Endothelial cell of umbilical vein (primary cell): ENCODE results near the gene HRH2. TPM values are rescaled to one million over a fixed set of nuclear protein-coding genes. Genes with fewer than 3 reads are reported as not detected.

Experiments
- BruUV-seq: library from RNA; stranded (reverse); fragments of 400-500 nt; replicated peaks from 2 replicates; lab custom pipeline; 2021; lab: Mats Ljungman, UMichigan
- CTCF ChIA-PET: fragments of 300-600, 350-600 bp; sonication (Branson Sonifier 250); formaldehyde crosslinking; loops from one replicate; lab custom pipeline; 2021; ENCODE audit warnings: antibody characterized with exemption, inconsistent platforms; lab: Charles Lee
- POLR2A ChIA-PET: fragments of 300-600, 350-600 bp; sonication (Branson Sonifier 250); formaldehyde crosslinking; loops from one replicate; lab custom pipeline; 2021; ENCODE audit warnings: antibody characterized with exemption, inconsistent platforms; lab: Charles Lee
- DNase-seq: peaks from one replicate; pipeline ENCODE4 v3.0.0-alpha.2; 2011; ENCODE audit warnings: low read depth, low spot score
- FAIRE-seq: peaks from 2 replicates; lab custom pipeline; 2011; peaks lifted over from hg19 to GRCh38; lab: Jason Lieb, UNC
- H2AFZ ChIP-seq: 2 replicates; pipeline ENCODE4 v1.6.0; 2012; ENCODE audit warnings: low read depth, low read length, control low read depth, inconsistent platforms
- H3K27ac ChIP-seq: 2 replicates; pipeline ENCODE4 v1.5.1; 2011; ENCODE audit warnings: low read depth, mild to moderate bottlenecking, control low read depth, low read length, moderate library complexity; ENCODE audit not compliant: insufficient read depth
- H3K27me3 ChIP-seq, 2 experiments: 2 replicates each; pipeline versions ENCODE4 v1.6.0 to v1.6.1; 2011; ENCODE audit warnings: low read length in 2 of 2, mixed read lengths in 1 of 2; ENCODE audit not compliant: control insufficient read depth in 2 of 2, insufficient read depth in 2 of 2
- H3K36me3 ChIP-seq, 2 experiments: 2 replicates in 1 of 2; 3 replicates in 1 of 2; pipeline ENCODE4 v1.5.1; 2011; ENCODE audit warnings: low read length in 2 of 2, mild to moderate bottlenecking in 1 of 2, moderate library complexity in 1 of 2; ENCODE audit not compliant: control insufficient read depth in 2 of 2, insufficient read depth in 2 of 2; ENCODE audit errors: extremely low read depth in 1 of 2
- H3K4me1 ChIP-seq: 3 replicates; pipeline ENCODE4 v1.5.1; 2011; ENCODE audit warnings: mild to moderate bottlenecking, low read length; ENCODE audit not compliant: control insufficient read depth, insufficient read depth; ENCODE audit errors: extremely low read depth
- H3K4me2 ChIP-seq: 2 replicates; pipeline ENCODE4 v1.6.1; 2011; ENCODE audit warnings: low read length, control low read depth, mixed read lengths; ENCODE audit not compliant: insufficient read depth
- H3K4me3 ChIP-seq, 3 experiments: fragments of 200-600 bp in 1 of 3; sonication (generic), shearing (Covaris generic) in 1 of 3; replicated peaks in 1 of 3; 2 replicates each; pipeline ENCODE4 v1.5.1; 2011 to 2016; ENCODE audit warnings: control low read depth in 3 of 3, low read length in 3 of 3, mild to moderate bottlenecking in 2 of 3, inconsistent platforms in 1 of 3, low read depth in 1 of 3, moderate library complexity in 1 of 3; ENCODE audit not compliant: insufficient read depth in 1 of 3
- H3K79me2 ChIP-seq: 2 replicates; pipeline ENCODE4 v1.6.0; 2012; ENCODE audit warnings: low read length, inconsistent platforms; ENCODE audit not compliant: control insufficient read depth, insufficient read depth
- H3K9ac ChIP-seq: replicated peaks from 2 replicates; pipeline ENCODE3; 2011; ENCODE audit warnings: low read length, control low read depth; ENCODE audit not compliant: insufficient read depth; ENCODE audit errors: extremely low read depth
- H3K9me1 ChIP-seq: replicated peaks from 3 replicates; pipeline ENCODE4 v1.6.0; 2011; ENCODE audit warnings: mild to moderate bottlenecking, low read length; ENCODE audit not compliant: control insufficient read depth, insufficient read depth; ENCODE audit errors: extremely low read depth
- H3K9me3 ChIP-seq: replicated peaks from 2 replicates; pipeline ENCODE4 v1.5.1; 2012; ENCODE audit warnings: low read length, inconsistent platforms; ENCODE audit not compliant: control insufficient read depth, insufficient read depth
- H4K20me1 ChIP-seq: replicated peaks from 2 replicates; pipeline ENCODE3; 2011; ENCODE audit warnings: mild to moderate bottlenecking, low read length; ENCODE audit not compliant: control insufficient read depth, insufficient read depth; ENCODE audit errors: extremely low read depth
- CTCF ChIP-seq, 2 donors: IDR thresholded peaks; 1 replicate in 1 of 2; 2 replicates in 1 of 2; pipeline ENCODE4 v1.5.1; 2011; ENCODE audit warnings: low read length in 2 of 2, mild to moderate bottlenecking in 2 of 2, moderate library complexity in 2 of 2, control low read depth in 1 of 2, inconsistent platforms in 1 of 2, low read depth in 1 of 2; ENCODE audit not compliant: insufficient read depth in 1 of 2; ENCODE audit errors: extremely low read depth in 1 of 2
- EZH2 ChIP-seq: IDR thresholded peaks from 2 replicates; pipeline ENCODE4 v1.6.1; 2012; ENCODE audit warnings: borderline replicate concordance, low read depth, mild to moderate bottlenecking, moderate library complexity, low read length, inconsistent platforms; ENCODE audit not compliant: severe bottlenecking
- FOS ChIP-seq: IDR thresholded peaks from 2 replicates; pipeline ENCODE4 v1.6.1; 2011; ENCODE audit warnings: mild to moderate bottlenecking, low read length, moderate library complexity, borderline replicate concordance; ENCODE audit not compliant: insufficient read depth
- GATA2 ChIP-seq: IDR thresholded peaks from 2 replicates; pipeline ENCODE4 v1.7.0; 2011; ENCODE audit warnings: low read depth, mild to moderate bottlenecking, moderate library complexity, mixed read lengths, low read length; ENCODE audit not compliant: insufficient read length, insufficient read depth
- JUN ChIP-seq: IDR thresholded peaks from 2 replicates; pipeline ENCODE4 v1.6.1; 2011; ENCODE audit warnings: borderline replicate concordance, low read depth; ENCODE audit not compliant: insufficient read length, insufficient read depth
- MAX ChIP-seq: IDR thresholded peaks from 2 replicates; pipeline ENCODE4 v1.6.1; 2011; ENCODE audit not compliant: insufficient read depth, insufficient read length
- MYC ChIP-seq: IDR thresholded peaks from one replicate; pipeline ENCODE4 v1.6.1; 2011; ENCODE audit warnings: mild to moderate bottlenecking, low read depth, low read length
- POLR2A ChIP-seq: IDR thresholded peaks from 2 replicates; pipeline ENCODE4 v1.6.1; 2012; ENCODE audit warnings: low read depth, mild to moderate bottlenecking, control low read depth, low read length
- POLR2AphosphoS5 ChIP-seq: IDR thresholded peaks from 2 replicates; pipeline ENCODE4 v1.6.1; 2012; ENCODE audit warnings: low read depth, mild to moderate bottlenecking, control low read depth, low read length, moderate library complexity; ENCODE audit not compliant: insufficient read depth
- dilution Hi-C: fragments of 300-500 bp; cut with MboI; formaldehyde crosslinking; loops from one replicate; pipeline ENCODE4 v1.15.0; 2019; ENCODE audit warnings: low sequenced_read_pairs; ENCODE audit not compliant: extremely low pct_ligation_motif_present
- intact Hi-C: fragments of 100-400 bp; cut with micrococcal nuclease; formaldehyde crosslinking; loops from one replicate; pipeline ENCODE4 v1.10.0; 2022
- polyA plus RNA-seq, 4 experiments: library from polyadenylated mRNA; depleted of rRNA in 3 of 4; stranded (reverse) in 3 of 4; unstranded in 1 of 4; fragments of >200 nt; gene quantifications; 2 replicates each; pipeline versions ENCODE4 v1.2.1 to v1.2.3, GENCODE V29; 2011 to 2012; ENCODE audit warnings: missing spikeins in 1 of 4
- total RNA-seq: library from RNA; stranded (reverse); gene quantifications from 2 replicates; pipeline ENCODE4 v1.2.3, GENCODE V29; 2021

The HRH2 gene
- total and polyA plus RNA-seq, 2 donors (not counting 3 experiments of a cell fraction or from before 2014, with no cell fraction given) = not detected

GRCh38 chr5:175733017-175733416 lies 75.1 kb downstream of the HRH2 start:
- POLR2A ChIA-PET = no interaction called here
- no peaks in the 10 kb centered on the region for H3K9me3 ChIP-seq
- no peak overlapping the region for H3K4me3 ChIP-seq
- H3K9ac ChIP-seq = no peak overlapping the region
- H2AFZ ChIP-seq = no peak overlapping the region
- FAIRE-seq (no peak), DNase-seq (no peak)
- H3K4me2 ChIP-seq = no peak overlapping the region
- no peaks in the 10 kb centered on the region for H3K36me3 ChIP-seq
- H3K27me3 ChIP-seq = no peaks in the 10 kb centered on the region
- no peaks in the 10 kb centered on the region for H3K4me1 ChIP-seq
- no peaks in the 10 kb centered on the region for H4K20me1 ChIP-seq
- no peaks in the 10 kb centered on the region for H3K79me2 ChIP-seq
- H3K27ac ChIP-seq = no peak overlapping the region
- dilution Hi-C loops = no loop called here
- TF ChIP-seq CTCF (IDR thresholded peaks at IDR 0.05; ENCODE audit: extremely low read depth in 1 of 2, insufficient read depth in 1 of 2, low read depth in 1 of 2, low read length in 2 of 2) (no peak), JUN (no peak), MYC (no peak), GATA2 (no peak), FOS (no peak), MAX (no peak), EZH2 (no peak), POLR2AphosphoS5 (no peak), POLR2A (no peak)
- BruUV-seq = no TSS peak
- H3K9me1 ChIP-seq = no peaks in the 10 kb centered on the region
- CTCF ChIA-PET = no interaction called here
- intact Hi-C loops = no loop called here
